ENCODE results near the gene SKAP2. TPM values are rescaled to one million over a fixed set of nuclear protein-coding genes. Genes with fewer than 3 reads are reported as not detected.

SKAP2 gene
- total RNA-seq, 1 experiment from 2014 or later = 3.2 TPM

DNA sequence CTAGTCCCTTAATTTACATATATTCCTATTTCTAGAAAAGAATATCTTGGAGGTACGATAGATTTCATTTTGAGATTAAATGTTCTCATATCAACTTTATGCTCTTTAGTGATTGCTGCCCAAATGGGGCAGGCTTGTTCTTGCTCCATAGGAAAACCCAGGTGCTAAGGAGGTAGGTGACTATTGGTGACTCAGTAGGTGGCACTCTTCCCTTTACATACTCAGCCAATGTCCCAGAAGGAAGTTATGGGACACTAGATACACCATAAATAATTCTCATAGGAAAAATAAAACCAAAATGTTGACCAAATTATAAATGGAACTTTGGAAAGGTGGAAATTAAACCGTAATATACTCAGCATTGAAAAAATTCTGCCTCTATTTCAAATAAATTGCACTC, 4.0 kb downstream of the SKAP2 start:
- peaks cover 7% of the 10 kb centered on the region for H3K23me2 ChIP-seq (ENCODE audit: insufficient read length, low read depth, low read length, poor library complexity, severe bottlenecking)
- H3K27ac ChIP-seq (ENCODE audit: insufficient read length, low read depth, low read length) = no peak overlapping the region
- Mint-ChIP-seq H3K27me3 (ENCODE audit: low read depth) (peaks cover 86% of the 10 kb centered on the region), H3K4me1 (peaks cover 28 to 35% of the 10 kb centered on the region in 2 experiments), H3K4me3 (no peak overlapping the region), H3K27ac (no peak overlapping the region), H3K9me3 (no peaks in the 10 kb centered on the region; a peak in 1 of 5 replicates), H3K36me3 (ENCODE audit: insufficient read depth in 1 of 3, low read depth in 3 of 3) (no peaks in the 10 kb centered on the region)
- no peak overlapping the region for H2BK20ac ChIP-seq (ENCODE audit: low read depth, low read length, poor library complexity, severe bottlenecking)
- DNase-seq = no peak
- H4K8ac ChIP-seq (replicated peaks; ENCODE audit: insufficient read length, low read depth, low read length) = no peak overlapping the region
- H3K4me2 ChIP-seq (ENCODE audit: insufficient read depth, insufficient read length, low read length) = no peak overlapping the region
- no peak overlapping the region for H3T11ph ChIP-seq (ENCODE audit: low read length)
- no peak overlapping the region for H2BK5ac ChIP-seq (ENCODE audit: insufficient read length, low read length)
- no peak overlapping the region for H3K18ac ChIP-seq (ENCODE audit: insufficient read length, low read depth, low read length)
- H3K79me1 ChIP-seq (ENCODE audit: insufficient read depth, low read depth, low read length, poor library complexity, severe bottlenecking) = no peaks in the 10 kb centered on the region
- TF ChIP-seq, protein P1, sequence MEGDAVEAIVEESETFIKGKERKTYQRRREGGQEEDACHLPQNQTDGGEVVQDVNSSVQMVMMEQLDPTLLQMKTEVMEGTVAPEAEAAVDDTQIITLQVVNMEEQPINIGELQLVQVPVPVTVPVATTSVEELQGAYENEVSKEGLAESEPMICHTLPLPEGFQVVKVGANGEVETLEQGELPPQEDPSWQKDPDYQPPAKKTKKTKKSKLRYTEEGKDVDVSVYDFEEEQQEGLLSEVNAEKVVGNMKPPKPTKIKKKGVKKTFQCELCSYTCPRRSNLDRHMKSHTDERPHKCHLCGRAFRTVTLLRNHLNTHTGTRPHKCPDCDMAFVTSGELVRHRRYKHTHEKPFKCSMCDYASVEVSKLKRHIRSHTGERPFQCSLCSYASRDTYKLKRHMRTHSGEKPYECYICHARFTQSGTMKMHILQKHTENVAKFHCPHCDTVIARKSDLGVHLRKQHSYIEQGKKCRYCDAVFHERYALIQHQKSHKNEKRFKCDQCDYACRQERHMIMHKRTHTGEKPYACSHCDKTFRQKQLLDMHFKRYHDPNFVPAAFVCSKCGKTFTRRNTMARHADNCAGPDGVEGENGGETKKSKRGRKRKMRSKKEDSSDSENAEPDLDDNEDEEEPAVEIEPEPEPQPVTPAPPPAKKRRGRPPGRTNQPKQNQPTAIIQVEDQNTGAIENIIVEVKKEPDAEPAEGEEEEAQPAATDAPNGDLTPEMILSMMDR (conservative IDR thresholded peaks at IDR 0.05) = peak; percentile 44; the same call in 2 of the 3 replicates
- no peak overlapping the region for H2BK120ac ChIP-seq (ENCODE audit: low read depth, low read length, poor library complexity, severe bottlenecking)
- no peak overlapping the region for H2AK5ac ChIP-seq (ENCODE audit: insufficient read length, low read length)
- H3K4ac ChIP-seq (ENCODE audit: low read depth, low read length) = no peak overlapping the region
- H3K14ac ChIP-seq (ENCODE audit: insufficient read depth, low read length) = no peak overlapping the region
- no peak overlapping the region for H4K91ac ChIP-seq (ENCODE audit: insufficient read length, low read depth, low read length)
- no peaks in the 10 kb centered on the region for H3K79me2 ChIP-seq (ENCODE audit: insufficient read depth, low read length)
- H3K9me3 ChIP-seq (ENCODE audit: control insufficient read depth, low read depth, low read length) = no peaks in the 10 kb centered on the region
- no peak overlapping the region for H2AFZ ChIP-seq (ENCODE audit: low read length)
- H3K56ac ChIP-seq (ENCODE audit: insufficient read length, low read depth, low read length) = no peak overlapping the region
- no peak overlapping the region for H4K5ac ChIP-seq (ENCODE audit: insufficient read length, low read depth, low read length)
- H3K23ac ChIP-seq (ENCODE audit: insufficient read length, low read depth, low read length) = no peak overlapping the region
- H3K4me1 ChIP-seq (ENCODE audit: insufficient read depth, low read length) = peaks cover 6% of the 10 kb centered on the region; the same call in 1 of the 2 replicates
- whole genome bisulfite sequencing (ENCODE audit: extremely low coverage, insufficient read length, low lambda C conversion rate) = no CpG with 5 or more reads among the region's 2 CpGs
- H3K27me3 ChIP-seq (ENCODE audit: insufficient read depth, low read length) = peaks cover 8% of the 10 kb centered on the region; the same call in 1 of the 2 replicates
- no peak overlapping the region for H3K9ac ChIP-seq (ENCODE audit: extremely low read depth, insufficient read length, low read length)
- no peak overlapping the region for H2BK12ac ChIP-seq (ENCODE audit: insufficient read length, low read depth, low read length)
- H4K20me1 ChIP-seq (ENCODE audit: control insufficient read depth, insufficient read depth, insufficient read length) = peaks cover 3% of the 10 kb centered on the region
- no peak overlapping the region for H2BK15ac ChIP-seq (ENCODE audit: low read depth, low read length)

All from H9 (cell line).